Smooth muscle cell (in vitro differentiated cells): Measurements from ENCODE around the gene PAX8. TPM values are rescaled to one million over a fixed set of nuclear protein-coding genes. Genes with fewer than 3 reads are reported as not detected.
"Not testable (repeated sequence)": the region's sequence is repeated elsewhere in the genome, so short reads cannot be mapped to it uniquely, and the experiment has no call there.

Source experiments
- DNase-seq: peaks from one replicate; lab custom pipeline; 2025; ENCODE audit not compliant: unreplicated experiment; lab: John Stamatoyannopoulos, UW
- H2AFZ ChIP-seq: fragments of 200-600 bp; sonication (generic); 2 replicates; pipeline ENCODE4 v1.6.0; 2016; ENCODE audit warnings: antibody characterized with exemption, low read depth, mild to moderate bottlenecking
- H3F3A ChIP-seq: fragments of 200-600 bp; sonication (generic); 2 replicates; pipeline ENCODE4 v1.6.0; 2017; ENCODE audit warnings: antibody characterized with exemption, low read depth
- H3K27ac ChIP-seq: fragments of 200-600 bp; sonication (generic); 2 replicates; pipeline ENCODE4 v1.5.1; 2016; ENCODE audit warnings: low read depth, mild to moderate bottlenecking
- H3K27me3 ChIP-seq: fragments of 200-600 bp; sonication (generic); 2 replicates; pipeline ENCODE4 v1.6.1; 2016; ENCODE audit warnings: low read depth, mild to moderate bottlenecking
- H3K36me3 ChIP-seq: fragments of 200-600 bp; sonication (generic); 2 replicates; pipeline ENCODE4 v1.5.1; 2016; ENCODE audit warnings: low read depth
- H3K4me1 ChIP-seq: fragments of 200-600 bp; sonication (generic); 2 replicates; pipeline ENCODE4 v1.5.1; 2016; ENCODE audit warnings: low read depth
- H3K4me2 ChIP-seq: fragments of 200-600 bp; sonication (generic); 2 replicates; pipeline ENCODE4 v1.6.0; 2016; ENCODE audit warnings: mild to moderate bottlenecking
- H3K4me3 ChIP-seq: fragments of 200-600 bp; sonication (generic); 2 replicates; pipeline ENCODE4 v1.5.1; 2016; ENCODE audit warnings: mild to moderate bottlenecking
- H3K79me2 ChIP-seq: fragments of 200-600 bp; sonication (generic); 2 replicates; pipeline ENCODE4 v1.6.0; 2016; ENCODE audit warnings: low read depth, mild to moderate bottlenecking
- H3K9ac ChIP-seq: fragments of 200-600 bp; sonication (generic); 2 replicates; pipeline ENCODE4 v1.6.0; 2016; ENCODE audit warnings: low read depth
- H3K9me3 ChIP-seq: fragments of 200-600 bp; sonication (generic); replicated peaks from 2 replicates; pipeline ENCODE4 v1.5.1; 2016; ENCODE audit warnings: low read depth
- H4K20me1 ChIP-seq: fragments of 200-600 bp; sonication (generic); 2 replicates; pipeline ENCODE4 v1.6.0; 2016; ENCODE audit warnings: low read depth
- CTCF ChIP-seq: fragments of 200-600 bp; sonication (generic); IDR thresholded peaks from 2 replicates; pipeline ENCODE4 v1.5.1; 2017; ENCODE audit warnings: borderline replicate concordance, mild to moderate bottlenecking, antibody characterized with exemption; ENCODE audit not compliant: insufficient read depth, poor library complexity, severe bottlenecking
- WGBS: methylation state at CpG from one replicate; pipeline ENCODE4 v1.1.7; 2016; ENCODE audit warnings: low lambda C conversion rate; 5-methylcytosine and 5-hydroxymethylcytosine counted together
- polyA plus RNA-seq: library from polyadenylated mRNA; unstranded; fragments of >200 nt; fragmentation: Nextera tagmentation; extraction: Ambion mirVana; gene quantifications from 2 replicates; pipeline ENCODE4 v1.2.1, GENCODE V29; 2016
- total RNA-seq: library from RNA; depleted of rRNA; stranded (reverse); fragments of >200 nt; gene quantifications from 2 replicates; pipeline ENCODE4 v1.2.3, GENCODE V29; 2014

PAX8 gene
- total and polyA plus RNA-seq, 2 experiments from 2014 or later = not detected

GRCh38 chr2:113318941-113319340 lies 40.2 kb upstream of the PAX8 start:
- H4K20me1 ChIP-seq, H3F3A ChIP-seq, H3K4me2 ChIP-seq, H3K79me2 ChIP-seq, H3K9ac ChIP-seq, H3K4me1 ChIP-seq, H3K27ac ChIP-seq, H3K4me3 ChIP-seq, H3K36me3 ChIP-seq, DNase-seq, H3K9me3 ChIP-seq, H2AFZ ChIP-seq: not testable (repeated sequence)
- 71% methylated on average over 3 of the region's 3 CpGs for WGBS
- H3K27me3 ChIP-seq = peaks cover 31% of the 10 kb centered on the region

DNA sequence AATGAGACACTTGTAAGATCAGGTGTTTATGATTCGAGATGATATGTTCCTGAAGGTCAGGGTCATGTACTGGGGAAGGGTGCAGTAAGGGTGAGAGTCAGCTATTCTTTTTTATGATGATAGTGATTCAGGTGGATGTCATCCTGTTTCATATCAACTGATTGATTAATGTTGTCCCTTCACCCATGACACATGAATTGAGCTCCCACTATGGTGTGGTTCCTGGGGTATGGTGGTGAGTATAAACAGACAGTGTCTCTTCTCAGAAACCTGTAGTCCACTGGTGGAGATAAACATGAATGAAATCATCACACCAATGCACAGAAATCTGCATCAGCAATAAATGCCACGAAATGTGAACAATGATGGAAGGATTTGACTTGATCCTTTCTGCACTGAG lies 37.4 kb upstream of the PAX8 start:
- Histone ChIP-seq H3K4me3 (no peak overlapping the region), H3K79me2 (no peaks in the 10 kb centered on the region), H3K4me1 (no peaks in the 10 kb centered on the region), H3K27me3 (peaks cover 31% of the 10 kb centered on the region), H3F3A (no peaks in the 10 kb centered on the region), H3K9ac (no peak overlapping the region), H3K27ac (no peak overlapping the region), H3K36me3 (no peaks in the 10 kb centered on the region), H2AFZ (no peak overlapping the region), H4K20me1 (no peaks in the 10 kb centered on the region), H3K4me2 (no peak overlapping the region), H3K9me3 (no peaks in the 10 kb centered on the region)
- 63% methylated on average over 2 of the region's 2 CpGs for WGBS
- no peak for DNase-seq
- TF ChIP-seq CTCF = no peak

GRCh38 chr2:113314663-113315062 lies 35.9 kb upstream of the PAX8 start:
- H3K27me3 ChIP-seq = peaks cover 31% of the 10 kb centered on the region
- H3K4me2 ChIP-seq, H3K9ac ChIP-seq, H4K20me1 ChIP-seq, H3K36me3 ChIP-seq, H3K4me1 ChIP-seq, H3K9me3 ChIP-seq, H3F3A ChIP-seq, H3K79me2 ChIP-seq, DNase-seq, H3K4me3 ChIP-seq, H3K27ac ChIP-seq, H2AFZ ChIP-seq: not testable (repeated sequence)

DNA sequence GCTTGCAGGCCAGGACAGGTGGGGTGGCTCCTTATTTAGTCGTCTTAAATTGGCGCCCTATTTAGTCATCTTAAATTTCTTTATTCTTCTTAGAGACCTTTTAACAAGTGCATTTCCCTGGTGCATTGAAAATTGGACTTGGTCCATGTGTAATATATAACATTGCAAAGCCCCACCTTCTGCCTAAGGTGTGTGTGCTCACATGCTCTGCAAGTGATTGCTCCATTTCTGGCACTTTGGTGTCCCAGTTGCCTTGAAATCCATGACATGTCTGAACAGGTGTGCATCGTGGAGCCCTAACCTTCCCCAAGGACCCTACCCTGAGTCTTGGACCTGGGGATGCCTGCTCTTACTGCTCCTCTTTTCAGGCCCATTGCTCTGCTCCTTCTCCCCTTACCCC lies 35.5 kb upstream of the PAX8 start:
- H3K4me2 ChIP-seq, DNase-seq, H4K20me1 ChIP-seq, H3K4me1 ChIP-seq, H3F3A ChIP-seq, H3K4me3 ChIP-seq, H2AFZ ChIP-seq, H3K79me2 ChIP-seq, H3K9ac ChIP-seq, H3K27ac ChIP-seq, H3K9me3 ChIP-seq, H3K36me3 ChIP-seq: not testable (repeated sequence)
- H3K27me3 ChIP-seq = peaks cover 31% of the 10 kb centered on the region
- WGBS = 84% methylated on average over 3 of the region's 3 CpGs

GRCh38 chr2:113311781-113312180 lies 33.1 kb upstream of the PAX8 start:
- H3K9ac ChIP-seq, DNase-seq, H4K20me1 ChIP-seq, H2AFZ ChIP-seq, H3K4me1 ChIP-seq, H3K9me3 ChIP-seq, H3K27ac ChIP-seq, H3F3A ChIP-seq, H3K36me3 ChIP-seq, H3K4me2 ChIP-seq, H3K79me2 ChIP-seq, H3K4me3 ChIP-seq: not testable (repeated sequence)
- WGBS = 87% methylated on average over 1 of the region's 1 CpG
- H3K27me3 ChIP-seq = peaks cover 15% of the 10 kb centered on the region

DNA sequence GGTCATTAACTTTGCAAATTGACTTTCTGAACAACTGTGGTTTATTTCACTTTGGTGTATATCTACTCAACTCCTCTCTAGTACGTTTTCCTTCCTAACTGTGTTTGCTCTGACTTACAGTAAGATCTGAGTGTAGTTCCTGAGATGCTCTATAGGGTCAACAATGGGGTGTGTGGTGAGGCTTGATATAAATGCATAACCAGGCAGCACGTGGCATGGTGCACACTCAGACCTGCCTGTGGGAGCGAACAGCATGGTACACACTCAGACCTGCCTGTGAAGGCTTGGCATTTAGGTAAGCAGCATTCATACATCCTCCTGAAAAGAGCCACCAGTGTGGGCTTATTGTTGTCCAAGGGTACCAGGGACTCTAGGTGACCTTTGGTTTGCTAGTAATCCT lies 32.5 kb upstream of the PAX8 start:
- H4K20me1 ChIP-seq, H3K4me3 ChIP-seq, H3K36me3 ChIP-seq, H3K9ac ChIP-seq, DNase-seq, H3K27ac ChIP-seq, H3K4me2 ChIP-seq, H3F3A ChIP-seq, H2AFZ ChIP-seq, H3K4me1 ChIP-seq, H3K79me2 ChIP-seq, H3K27me3 ChIP-seq, H3K9me3 ChIP-seq: not testable (repeated sequence)
- WGBS = 80% methylated on average over 3 of the region's 3 CpGs
